ENCODE results near the gene BTF3. TPM values are rescaled to one million over a fixed set of nuclear protein-coding genes. Genes with fewer than 3 reads are reported as not detected.

Gene BTF3
- total and polyA plus RNA-seq, 2 of the 13 experiments (the other 11 are each of a cell fraction or from before 2014, with no cell fraction given): 557 to 698 TPM

- TF ChIP-seq EED (CRISPR knock-in tag; IDR thresholded peaks at IDR 0.05) (peak; percentile 97), ZNF629 (CRISPR knock-in tag; conservative IDR thresholded peaks at IDR 0.05) (no peak), CERS6 (CRISPR knock-in tag; IDR thresholded peaks at IDR 0.05) (no peak), KLF15 (CRISPR knock-in tag; IDR thresholded peaks at IDR 0.05; ENCODE audit: borderline replicate concordance) (peak; percentile 78; the same call in 1 of the 2 replicates), ZNF720 (CRISPR knock-in tag; IDR thresholded peaks at IDR 0.05) (no peak), ZNF552 (CRISPR knock-in tag; IDR thresholded peaks at IDR 0.05; ENCODE audit: borderline replicate concordance) (peak; percentile 87), SRF (IDR thresholded peaks at IDR 0.05; ENCODE audit: low read depth, low read length) (no peak), CHD2 (IDR thresholded peaks at IDR 0.05; ENCODE audit: low read depth, low read length) (peak; percentile 78), FOXA1 (IDR thresholded peaks at IDR 0.05) (no peak), FOXA1 (CRISPR knock-in tag; IDR thresholded peaks at IDR 0.05) (no peak; the same call in 1 of the 2 replicates), NCOA5 (CRISPR knock-in tag; IDR thresholded peaks at IDR 0.05) (no peak), ZNF12 (CRISPR knock-in tag; IDR thresholded peaks at IDR 0.05) (peak; percentile 42; the same call in 1 of the 2 replicates), ZNF143 (CRISPR knock-in tag; IDR thresholded peaks at IDR 0.05) (peak; percentile 32; the same call in 1 of the 2 replicates), SYNCRIP (IDR thresholded peaks at IDR 0.05; ENCODE audit: insufficient read depth, low read depth, low read length) (no peak), ZNF501 (CRISPR knock-in tag; IDR thresholded peaks at IDR 0.05) (peak; percentile 92), NCOR1 (IDR thresholded peaks at IDR 0.05; ENCODE audit: borderline replicate concordance, low read length) (no peak), HDAC1 (CRISPR knock-in tag; IDR thresholded peaks at IDR 0.05) (peak; percentile 86), TAF15 (IDR thresholded peaks at IDR 0.05; ENCODE audit: low read depth, low read length, poor library complexity, severe bottlenecking) (no peak), ATRX (CRISPR knock-in tag; IDR thresholded peaks at IDR 0.05; ENCODE audit: borderline replicate concordance) (no peak), MLX (CRISPR knock-in tag; IDR thresholded peaks at IDR 0.05) (no peak), SMYD3 (CRISPR knock-in tag; IDR thresholded peaks at IDR 0.05) (no peak)
- TF ChIP-seq, protein P1, sequence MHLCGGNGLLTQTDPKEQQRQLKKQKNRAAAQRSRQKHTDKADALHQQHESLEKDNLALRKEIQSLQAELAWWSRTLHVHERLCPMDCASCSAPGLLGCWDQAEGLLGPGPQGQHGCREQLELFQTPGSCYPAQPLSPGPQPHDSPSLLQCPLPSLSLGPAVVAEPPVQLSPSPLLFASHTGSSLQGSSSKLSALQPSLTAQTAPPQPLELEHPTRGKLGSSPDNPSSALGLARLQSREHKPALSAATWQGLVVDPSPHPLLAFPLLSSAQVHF (CRISPR knock-in tag; IDR thresholded peaks at IDR 0.05): peak; percentile 46; the same call in 1 of the 2 replicates
- TF ChIP-seq, protein P2, sequence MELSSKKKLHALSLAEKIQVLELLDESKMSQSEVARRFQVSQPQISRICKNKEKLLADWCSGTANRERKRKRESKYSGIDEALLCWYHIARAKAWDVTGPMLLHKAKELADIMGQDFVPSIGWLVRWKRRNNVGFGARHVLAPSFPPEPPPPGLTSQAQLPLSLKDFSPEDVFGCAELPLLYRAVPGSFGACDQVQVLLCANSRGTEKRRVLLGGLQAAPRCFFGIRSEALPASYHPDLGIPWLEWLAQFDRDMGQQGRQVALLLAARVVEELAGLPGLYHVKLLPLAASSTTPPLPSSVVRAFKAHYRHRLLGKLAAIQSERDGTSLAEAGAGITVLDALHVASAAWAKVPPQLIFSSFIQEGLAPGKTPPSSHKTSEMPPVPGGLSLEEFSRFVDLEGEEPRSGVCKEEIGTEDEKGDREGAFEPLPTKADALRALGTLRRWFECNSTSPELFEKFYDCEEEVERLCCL (CRISPR knock-in tag; IDR thresholded peaks at IDR 0.05; ENCODE audit: borderline replicate concordance): peak; percentile 79; the same call in 1 of the 2 replicates
- TF ChIP-seq, protein P3, sequence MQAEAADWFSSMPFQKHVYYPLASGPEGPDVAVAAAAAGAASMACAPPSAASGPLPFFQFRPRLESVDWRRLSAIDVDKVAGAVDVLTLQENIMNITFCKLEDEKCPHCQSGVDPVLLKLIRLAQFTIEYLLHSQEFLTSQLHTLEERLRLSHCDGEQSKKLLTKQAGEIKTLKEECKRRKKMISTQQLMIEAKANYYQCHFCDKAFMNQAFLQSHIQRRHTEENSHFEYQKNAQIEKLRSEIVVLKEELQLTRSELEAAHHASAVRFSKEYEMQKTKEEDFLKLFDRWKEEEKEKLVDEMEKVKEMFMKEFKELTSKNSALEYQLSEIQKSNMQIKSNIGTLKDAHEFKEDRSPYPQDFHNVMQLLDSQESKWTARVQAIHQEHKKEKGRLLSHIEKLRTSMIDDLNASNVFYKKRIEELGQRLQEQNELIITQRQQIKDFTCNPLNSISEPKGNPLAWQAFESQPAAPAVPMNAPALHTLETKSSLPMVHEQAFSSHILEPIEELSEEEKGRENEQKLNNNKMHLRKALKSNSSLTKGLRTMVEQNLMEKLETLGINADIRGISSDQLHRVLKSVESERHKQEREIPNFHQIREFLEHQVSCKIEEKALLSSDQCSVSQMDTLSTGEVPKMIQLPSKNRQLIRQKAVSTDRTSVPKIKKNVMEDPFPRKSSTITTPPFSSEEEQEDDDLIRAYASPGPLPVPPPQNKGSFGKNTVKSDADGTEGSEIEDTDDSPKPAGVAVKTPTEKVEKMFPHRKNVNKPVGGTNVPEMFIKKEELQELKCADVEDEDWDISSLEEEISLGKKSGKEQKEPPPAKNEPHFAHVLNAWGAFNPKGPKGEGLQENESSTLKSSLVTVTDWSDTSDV (CRISPR knock-in tag; IDR thresholded peaks at IDR 0.05): peak; percentile 92
Measured at GRCh38 chr5:73498057-73498992, at the start of gene BTF3 (continued).
